ENCODE measurements around the gene CLSTN2.

- TF ChIP-seq CTCF (conservative IDR thresholded peaks at IDR 0.05 in 1 of 2, IDR thresholded peaks at IDR 0.05 in 1 of 2; ENCODE audit: extremely low read depth in 1 of 2, insufficient read depth in 1 of 2, low read depth in 1 of 2, low read length in 2 of 2): no peak
- no peak for TF ChIP-seq EZH2 (IDR thresholded peaks at IDR 0.05; ENCODE audit: borderline replicate concordance, low read length)
Measured at GRCh38 chr3:140292170-140292569, 357.2 kb downstream of the CLSTN2 start.
